B cell (primary cell): ENCODE data around the gene SLC15A4. TPM values are rescaled to one million over a fixed set of nuclear protein-coding genes. Genes with fewer than 3 reads are reported as not detected.

Experiments
- ATAC-seq: fragments of 200-7000 bp; cut with Tn5 transposase; one replicate; pipeline ENCODE4 v1.10.0; 2021; ENCODE audit warnings: low read depth, mild to moderate bottlenecking, moderate number of reproducible peaks, moderate library complexity
- CTCF ChIA-PET: fragments of 350-600 bp; sonication (Branson Sonifier 250); formaldehyde crosslinking; loops from one replicate; lab custom pipeline; 2021; ENCODE audit warnings: antibody characterized with exemption, inconsistent platforms; lab: Charles Lee
- POLR2A ChIA-PET: fragments of 350-600 bp; sonication (Branson Sonifier 250); formaldehyde crosslinking; loops from one replicate; lab custom pipeline; 2021; ENCODE audit warnings: antibody characterized with exemption; lab: Charles Lee
- DNase-seq: peaks from one replicate; pipeline ENCODE4 v3.0.0; 2013
- H2AFZ ChIP-seq: 2 replicates; pipeline ENCODE4 v1.6.1; 2012; ENCODE audit warnings: mild to moderate bottlenecking, low read depth, low read length; ENCODE audit not compliant: insufficient read depth, poor library complexity, severe bottlenecking
- H3K27ac ChIP-seq, 2 donors: 1 replicate in 1 of 2; 2 replicates in 1 of 2; pipeline ENCODE4 v1.5.1; 2012 to 2013; ENCODE audit warnings: low read length in 2 of 2, mild to moderate bottlenecking in 2 of 2, moderate library complexity in 1 of 2
- H3K27me3 ChIP-seq, 4 experiments: fragments of 200-600 bp in 1 of 4; sonication (generic) in 1 of 4; replicated peaks in 1 of 4; 1 replicate in 2 of 4; 2 replicates in 2 of 4; pipeline versions ENCODE4 v1.6.1 to v1.7.0; 2013 to 2016; ENCODE audit warnings: low read length in 3 of 4, mild to moderate bottlenecking in 2 of 4, mixed read lengths in 1 of 4, moderate library complexity in 1 of 4; ENCODE audit not compliant: insufficient read depth in 4 of 4, control insufficient read depth in 3 of 4; ENCODE audit errors: control extremely low read depth in 1 of 4
- H3K36me3 ChIP-seq, 2 experiments: replicated peaks in 1 of 2; 1 replicate in 1 of 2; 2 replicates in 1 of 2; pipeline versions ENCODE4 v1.6.1 to v1.7.1; 2013; ENCODE audit warnings: low read length in 1 of 2; ENCODE audit not compliant: insufficient read depth in 2 of 2, control insufficient read depth in 1 of 2; ENCODE audit errors: control extremely low read depth in 1 of 2, extremely low read depth in 1 of 2
- H3K4me1 ChIP-seq, 2 donors: fragments of 200-600 bp in 1 of 2; sonication (generic) in 1 of 2; 1 replicate in 1 of 2; 2 replicates in 1 of 2; pipeline versions ENCODE4 v1.5.1 to v1.6.1; 2013 to 2017; ENCODE audit warnings: low read length in 2 of 2; ENCODE audit not compliant: control insufficient read depth in 2 of 2, insufficient read depth in 2 of 2
- H3K4me2 ChIP-seq: replicated peaks from 2 replicates; pipeline ENCODE3; 2012; ENCODE audit warnings: mild to moderate bottlenecking, low read depth, low read length; ENCODE audit not compliant: poor library complexity, severe bottlenecking
- H3K4me3 ChIP-seq, 5 experiments: fragments of 200-600 bp in 1 of 5; sonication (generic) in 1 of 5; 1 replicate in 3 of 5; 2 replicates in 2 of 5; pipeline versions ENCODE4 v1.5.1 to v1.7.0; 2011 to 2016; ENCODE audit warnings: low read length in 4 of 5, mild to moderate bottlenecking in 4 of 5, low read depth in 2 of 5, control low read depth in 1 of 5, moderate library complexity in 1 of 5; ENCODE audit not compliant: insufficient read depth in 1 of 5; ENCODE audit errors: control extremely low read depth in 1 of 5, extremely low read depth in 1 of 5
- H3K79me2 ChIP-seq: fragments of 200-600 bp; sonication (generic); one replicate; pipeline ENCODE4 v1.6.0; 2016; ENCODE audit warnings: low read length; ENCODE audit not compliant: control insufficient read depth, insufficient read depth
- H3K9ac ChIP-seq: fragments of 200-600 bp; sonication (generic); 2 replicates; pipeline ENCODE4 v1.6.1; 2017; ENCODE audit warnings: mild to moderate bottlenecking, low read length, moderate library complexity
- H3K9me3 ChIP-seq, 3 donors: one replicate each; pipeline versions ENCODE4 v1.6.1 to v1.7.1; 2013; ENCODE audit warnings: low read length in 2 of 3; ENCODE audit not compliant: control insufficient read depth in 2 of 3, insufficient read depth in 1 of 3; ENCODE audit errors: control extremely low read depth in 1 of 3
- H4K20me1 ChIP-seq: 2 replicates; pipeline ENCODE4 v1.6.0; 2012; ENCODE audit warnings: mild to moderate bottlenecking, low read length; ENCODE audit not compliant: insufficient read depth, control insufficient read depth, poor library complexity, severe bottlenecking
- H3K27ac Mint-ChIP-seq: one replicate; pipeline ENCODE4 v1.8.0; 2021; ENCODE audit warnings: mixed read lengths
- H3K27me3 Mint-ChIP-seq: one replicate; pipeline ENCODE4 v1.8.0; 2021; ENCODE audit warnings: mixed read lengths
- H3K4me1 Mint-ChIP-seq: one replicate; pipeline ENCODE4 v1.8.0; 2021; ENCODE audit warnings: mixed read lengths
- H3K4me3 Mint-ChIP-seq: one replicate; pipeline ENCODE4 v1.8.0; 2021; ENCODE audit warnings: mixed read lengths
- H3K9me3 Mint-ChIP-seq: one replicate; pipeline ENCODE4 v1.8.0; 2022; ENCODE audit warnings: mixed read lengths; ENCODE audit not compliant: insufficient read depth
- EZH2 ChIP-seq: IDR thresholded peaks from 2 replicates; pipeline ENCODE4 v1.6.1; 2012; ENCODE audit warnings: borderline replicate concordance, low read depth, mild to moderate bottlenecking, moderate library complexity, low read length; ENCODE audit not compliant: insufficient read depth, poor library complexity, severe bottlenecking
- WGBS: methylation state at CpG from one replicate; pipeline ENCODE4 v1.1.5; 2013; ENCODE audit warnings: missing lambda C conversion rate; ENCODE audit not compliant: insufficient coverage; 5-methylcytosine and 5-hydroxymethylcytosine counted together
- intact Hi-C: fragments of 100-400 bp; cut with micrococcal nuclease; formaldehyde crosslinking; loops from one replicate; pipeline ENCODE4 v1.10.0; 2022
- polyA plus RNA-seq: library from polyadenylated mRNA; depleted of rRNA; stranded (reverse); fragments of >200 nt; gene quantifications from 2 replicates; pipeline ENCODE4 v1.2.3, GENCODE V29; 2012
- total RNA-seq, 2 donors: library from RNA; stranded (reverse); fragments of 120-200 nt in 1 of 2; gene quantifications; 1 replicate in 1 of 2; 2 replicates in 1 of 2; pipeline versions ENCODE4 v1.2.3 to v1.2.4, GENCODE V29; 2013 to 2022
- TF ChIP-seq, protein P1 (sequence below): fragments of 200-600 bp; IDR thresholded peaks from one replicate; pipeline ENCODE4 v1.8.0; 2022; ENCODE audit warnings: antibody characterized with exemption, mild to moderate bottlenecking

Gene SLC15A4
- total and polyA plus RNA-seq, 2 donors (not counting 1 experiment from before 2014, with no cell fraction given) = 48.9 to 67.2 TPM

DNA sequence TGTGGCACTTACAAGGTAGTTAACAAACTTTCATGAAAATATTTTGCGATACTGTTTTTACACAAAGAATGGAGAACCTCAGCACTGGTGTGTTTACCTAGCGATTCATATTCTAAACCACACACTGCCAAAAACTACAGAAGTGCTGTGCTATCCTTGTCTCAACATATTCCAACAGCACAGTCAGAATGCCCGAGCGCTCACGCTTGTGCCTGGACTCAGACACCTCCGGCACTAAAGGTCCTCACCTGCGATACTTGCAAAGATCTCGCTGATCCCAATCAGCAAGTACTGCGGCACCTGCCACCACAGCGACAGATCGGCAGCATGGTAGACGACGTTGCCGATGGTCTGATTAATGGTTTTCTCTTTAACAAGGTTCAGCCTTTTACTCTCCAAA lies 23.2 kb downstream of the SLC15A4 start:
- WGBS = 98% methylated on average over 9 of the region's 14 CpGs
- Histone ChIP-seq H2AFZ (no peak overlapping the region), H3K9me3 (peaks cover 0 to 4% (median 0%) of the 10 kb centered on the region in 3 donors), H3K4me1 (peaks cover 62 to 64% of the 10 kb centered on the region in 2 donors), H3K79me2 (peaks cover 75% of the 10 kb centered on the region), H3K27me3 (no peaks in the 10 kb centered on the region), H3K27ac (no peak overlapping the region), H3K4me2 (no peak overlapping the region), H3K9ac (no peak overlapping the region), H3K36me3 (peaks cover 2 to 64% of the 10 kb centered on the region in 2 experiments), H3K4me3 (no peak overlapping the region), H4K20me1 (peaks cover 24% of the 10 kb centered on the region)
- no peak for TF ChIP-seq EZH2
- TF ChIP-seq, protein P1, sequence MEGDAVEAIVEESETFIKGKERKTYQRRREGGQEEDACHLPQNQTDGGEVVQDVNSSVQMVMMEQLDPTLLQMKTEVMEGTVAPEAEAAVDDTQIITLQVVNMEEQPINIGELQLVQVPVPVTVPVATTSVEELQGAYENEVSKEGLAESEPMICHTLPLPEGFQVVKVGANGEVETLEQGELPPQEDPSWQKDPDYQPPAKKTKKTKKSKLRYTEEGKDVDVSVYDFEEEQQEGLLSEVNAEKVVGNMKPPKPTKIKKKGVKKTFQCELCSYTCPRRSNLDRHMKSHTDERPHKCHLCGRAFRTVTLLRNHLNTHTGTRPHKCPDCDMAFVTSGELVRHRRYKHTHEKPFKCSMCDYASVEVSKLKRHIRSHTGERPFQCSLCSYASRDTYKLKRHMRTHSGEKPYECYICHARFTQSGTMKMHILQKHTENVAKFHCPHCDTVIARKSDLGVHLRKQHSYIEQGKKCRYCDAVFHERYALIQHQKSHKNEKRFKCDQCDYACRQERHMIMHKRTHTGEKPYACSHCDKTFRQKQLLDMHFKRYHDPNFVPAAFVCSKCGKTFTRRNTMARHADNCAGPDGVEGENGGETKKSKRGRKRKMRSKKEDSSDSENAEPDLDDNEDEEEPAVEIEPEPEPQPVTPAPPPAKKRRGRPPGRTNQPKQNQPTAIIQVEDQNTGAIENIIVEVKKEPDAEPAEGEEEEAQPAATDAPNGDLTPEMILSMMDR = no peak
- peaks cover 77% of the 10 kb centered on the region for H3K4me1 Mint-ChIP-seq
- ChIA-PET CTCF (interaction anchor here (3.7 kb wide), 1 partner anchor 18 kb away, joined by 27 read pairs; no protein-coding TSS in a partner anchor), POLR2A (no interaction called here)
- H3K9me3 Mint-ChIP-seq = no peaks in the 10 kb centered on the region
- DNase-seq = no peak
- no peak for ATAC-seq
- H3K27me3 Mint-ChIP-seq = no peaks in the 10 kb centered on the region
- intact Hi-C loops = no loop called here
- H3K27ac Mint-ChIP-seq = peak overlapping the region; percentile 34
- H3K4me3 Mint-ChIP-seq = no peak overlapping the region

DNA sequence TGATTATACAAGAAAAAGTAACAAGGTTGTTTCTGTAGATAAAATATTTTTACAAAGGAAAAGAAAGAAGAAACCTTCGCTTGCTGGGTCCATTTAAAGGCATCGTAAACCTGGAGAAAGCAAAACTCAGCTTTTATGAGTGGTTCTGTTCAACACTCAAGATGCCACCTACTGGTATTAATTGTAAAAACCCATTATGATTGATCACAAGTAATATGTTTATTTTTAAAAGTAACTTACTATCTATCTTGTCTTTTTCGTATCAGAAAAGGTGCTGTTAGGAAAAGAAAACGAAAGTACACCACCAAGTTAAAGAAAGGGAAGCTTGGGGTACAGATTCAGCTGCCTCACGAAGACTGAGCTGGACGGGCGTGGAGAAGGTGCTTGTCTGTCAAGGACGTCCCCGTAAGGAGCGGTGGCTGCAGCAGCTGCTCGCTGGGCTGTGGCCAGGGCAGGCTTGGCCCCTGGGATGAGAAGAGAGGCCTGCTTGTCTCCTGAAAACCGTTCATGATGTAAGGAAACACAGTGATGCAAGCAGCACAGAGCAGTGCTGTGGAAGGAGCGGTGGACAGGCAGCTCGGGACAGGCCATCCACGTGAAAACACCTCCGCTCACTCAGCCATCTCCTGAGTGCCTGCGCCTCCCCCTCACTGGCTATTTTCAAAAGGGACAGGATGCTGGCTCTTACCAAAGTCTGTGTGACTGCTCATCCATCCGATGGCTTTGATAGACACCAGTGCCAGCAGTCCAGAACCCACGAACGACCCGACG lies 25.0 kb downstream of the SLC15A4 start:
- H3K9me3 ChIP-seq = no peaks in the 10 kb centered on the region
- WGBS = 52% methylated on average over 19 of the region's 22 CpGs
- peak overlapping the region; percentile 43 for H2AFZ ChIP-seq
- no peaks in the 10 kb centered on the region for H3K27me3 Mint-ChIP-seq
- no peaks in the 10 kb centered on the region for H3K9me3 Mint-ChIP-seq
- no peak for ATAC-seq
- no peaks in the 10 kb centered on the region for H3K27me3 ChIP-seq
- H3K4me2 ChIP-seq = peak overlapping the region; percentile 74
- peak overlapping the region; percentile 88 for H3K27ac Mint-ChIP-seq
- H3K36me3 ChIP-seq = peaks cover 2 to 54% of the 10 kb centered on the region in 2 experiments
- peaks cover 18% of the 10 kb centered on the region for H4K20me1 ChIP-seq
- ChIA-PET CTCF (interaction anchor here (0.6 to 6.5 kb wide), 16 partner anchors 8 to 280 kb away, joined by 3 to 65 read pairs (median 5); partner anchors contain the start of gene SLC15A4), POLR2A (interaction anchor here (2.8 to 6.1 kb wide), 3 partner anchors 12 to 25 kb away, joined by 11 to 47 read pairs (median 20); partner anchors contain the start of gene SLC15A4)
- H3K4me1 ChIP-seq = peaks cover 74 to 75% of the 10 kb centered on the region in 2 donors
- H3K4me3 Mint-ChIP-seq = peak overlapping the region; percentile 73
- H3K4me3 ChIP-seq = peak overlapping the region in 3 of 5 experiments; percentile 11 to 27 (median 26)
- peak; percentile 62 for DNase-seq
- peak overlapping the region; percentile 38 to 93 for H3K27ac ChIP-seq
- TF ChIP-seq, protein P1 = peak; percentile 44
- no peak for TF ChIP-seq EZH2
- H3K9ac ChIP-seq = peak overlapping the region; percentile 27
- intact Hi-C loops = loop anchor here (1.0 to 5.0 kb wide), 2 partner anchors 12 to 119 kb away; no protein-coding TSS in a partner anchor
- H3K4me1 Mint-ChIP-seq = peaks cover 89% of the 10 kb centered on the region
- peaks cover 59% of the 10 kb centered on the region for H3K79me2 ChIP-seq
